GM23338 (cell line): ENCODE measurements around the gene PIGU. TPM values are rescaled to one million over a fixed set of nuclear protein-coding genes. Genes with fewer than 3 reads are reported as not detected.

Experiments
- CTCF ChIP-seq, 2 experiments: fragments of 200-600 bp in 1 of 2; sonication (generic) in 1 of 2; conservative IDR thresholded peaks; 2 replicates each; pipeline versions ENCODE4 v1.5.1 to v1.6.1; 2016 to 2017; ENCODE audit warnings: antibody characterized with exemption in 2 of 2, low read depth in 2 of 2, mild to moderate bottlenecking in 2 of 2, moderate library complexity in 1 of 2
- ETS1 ChIP-seq: IDR thresholded peaks from 2 replicates; pipeline ENCODE4 v1.6.1; 2016; ENCODE audit warnings: antibody characterized with exemption
- EZH2 ChIP-seq: fragments of 200-600 bp; sonication (generic); IDR thresholded peaks from one replicate; pipeline ENCODE4 v1.8.0; 2017; ENCODE audit warnings: antibody characterized with exemption, mild to moderate bottlenecking, low read depth; ENCODE audit not compliant: unreplicated experiment
- EZH2phosphoT487 ChIP-seq: fragments of 200-600 bp; sonication (generic); IDR thresholded peaks from one replicate; pipeline ENCODE4 v1.8.1; 2018; ENCODE audit warnings: antibody characterized with exemption; ENCODE audit not compliant: unreplicated experiment
- JUNB ChIP-seq: IDR thresholded peaks from one replicate; pipeline ENCODE4 v1.6.1; 2016; ENCODE audit warnings: antibody characterized with exemption; ENCODE audit not compliant: unreplicated experiment
- STAT1 ChIP-seq: IDR thresholded peaks from one replicate; pipeline ENCODE4 v1.6.1; 2016; ENCODE audit warnings: antibody characterized with exemption; ENCODE audit not compliant: unreplicated experiment
- ZNF331 ChIP-seq: fragments of 250-450 bp; sonication (Bioruptor Pico); IDR thresholded peaks from 2 replicates; pipeline ENCODE4 v1.5.0; 2020; ENCODE audit warnings: low read depth, mild to moderate bottlenecking, moderate library complexity
- ZNF462 ChIP-seq: fragments of 250-450 bp; sonication (Bioruptor Pico); IDR thresholded peaks from 2 replicates; pipeline ENCODE4 v1.5.0; 2020; ENCODE audit warnings: mild to moderate bottlenecking, moderate library complexity
- polyA plus RNA-seq: library from polyadenylated mRNA; unstranded; fragments of >200 nt; fragmentation: Nextera tagmentation; extraction: Ambion mirVana; gene quantifications from 2 replicates; pipeline ENCODE4 v1.2.1, GENCODE V29; 2016
- total RNA-seq: library from RNA; depleted of rRNA; stranded (reverse); fragments of >200 nt; shearing (Covaris generic); gene quantifications from 2 replicates; pipeline ENCODE4 v1.2.3, GENCODE V29; 2014

The PIGU gene
- total and polyA plus RNA-seq, 2 experiments from 2014 or later, result 24.3 to 28.9 TPM

- TF ChIP-seq ZNF462 (CRISPR knock-in tag) (no peak), EZH2phosphoT487 (no peak), CTCF (conservative IDR thresholded peaks at IDR 0.05; ENCODE audit: low read depth in 2 of 2) (no peak), JUNB (no peak), ZNF331 (CRISPR knock-in tag) (no peak), EZH2 (no peak), STAT1 (no peak), ETS1 (no peak)
Observed at GRCh38 chr20:34574861-34575260, 102.0 kb downstream of the PIGU start (continued).
